B cell (primary cell): ENCODE measurements around the gene HS3ST3B1. TPM values are rescaled to one million over a fixed set of nuclear protein-coding genes. Genes with fewer than 3 reads are reported as not detected.

ENCODE experiments used
- ATAC-seq: fragments of 200-7000 bp; cut with Tn5 transposase; one replicate; pipeline ENCODE4 v1.10.0; 2021; ENCODE audit warnings: low read depth, mild to moderate bottlenecking, moderate number of reproducible peaks, moderate library complexity
- CTCF ChIA-PET: fragments of 350-600 bp; sonication (Branson Sonifier 250); formaldehyde crosslinking; loops from one replicate; lab custom pipeline; 2021; ENCODE audit warnings: antibody characterized with exemption, inconsistent platforms; lab: Charles Lee
- POLR2A ChIA-PET: fragments of 350-600 bp; sonication (Branson Sonifier 250); formaldehyde crosslinking; loops from one replicate; lab custom pipeline; 2021; ENCODE audit warnings: antibody characterized with exemption; lab: Charles Lee
- DNase-seq: peaks from one replicate; pipeline ENCODE4 v3.0.0; 2013
- H2AFZ ChIP-seq: 2 replicates; pipeline ENCODE4 v1.6.1; 2012; ENCODE audit warnings: mild to moderate bottlenecking, low read depth, low read length; ENCODE audit not compliant: insufficient read depth, poor library complexity, severe bottlenecking
- H3K27ac ChIP-seq, 2 donors: 1 replicate in 1 of 2; 2 replicates in 1 of 2; pipeline ENCODE4 v1.5.1; 2012 to 2013; ENCODE audit warnings: low read length in 2 of 2, mild to moderate bottlenecking in 2 of 2, moderate library complexity in 1 of 2
- H3K27me3 ChIP-seq, 4 experiments: fragments of 200-600 bp in 1 of 4; sonication (generic) in 1 of 4; replicated peaks in 1 of 4; 1 replicate in 2 of 4; 2 replicates in 2 of 4; pipeline versions ENCODE4 v1.6.1 to v1.7.0; 2013 to 2016; ENCODE audit warnings: low read length in 3 of 4, mild to moderate bottlenecking in 2 of 4, mixed read lengths in 1 of 4, moderate library complexity in 1 of 4; ENCODE audit not compliant: insufficient read depth in 4 of 4, control insufficient read depth in 3 of 4; ENCODE audit errors: control extremely low read depth in 1 of 4
- H3K36me3 ChIP-seq, 2 experiments: replicated peaks in 1 of 2; 1 replicate in 1 of 2; 2 replicates in 1 of 2; pipeline versions ENCODE4 v1.6.1 to v1.7.1; 2013; ENCODE audit warnings: low read length in 1 of 2; ENCODE audit not compliant: insufficient read depth in 2 of 2, control insufficient read depth in 1 of 2; ENCODE audit errors: control extremely low read depth in 1 of 2, extremely low read depth in 1 of 2
- H3K4me1 ChIP-seq, 2 donors: fragments of 200-600 bp in 1 of 2; sonication (generic) in 1 of 2; 1 replicate in 1 of 2; 2 replicates in 1 of 2; pipeline versions ENCODE4 v1.5.1 to v1.6.1; 2013 to 2017; ENCODE audit warnings: low read length in 2 of 2; ENCODE audit not compliant: control insufficient read depth in 2 of 2, insufficient read depth in 2 of 2
- H3K4me2 ChIP-seq: replicated peaks from 2 replicates; pipeline ENCODE3; 2012; ENCODE audit warnings: mild to moderate bottlenecking, low read depth, low read length; ENCODE audit not compliant: poor library complexity, severe bottlenecking
- H3K4me3 ChIP-seq, 5 experiments: fragments of 200-600 bp in 1 of 5; sonication (generic) in 1 of 5; 1 replicate in 3 of 5; 2 replicates in 2 of 5; pipeline versions ENCODE4 v1.5.1 to v1.7.0; 2011 to 2016; ENCODE audit warnings: low read length in 4 of 5, mild to moderate bottlenecking in 4 of 5, low read depth in 2 of 5, control low read depth in 1 of 5, moderate library complexity in 1 of 5; ENCODE audit not compliant: insufficient read depth in 1 of 5; ENCODE audit errors: control extremely low read depth in 1 of 5, extremely low read depth in 1 of 5
- H3K79me2 ChIP-seq: fragments of 200-600 bp; sonication (generic); one replicate; pipeline ENCODE4 v1.6.0; 2016; ENCODE audit warnings: low read length; ENCODE audit not compliant: control insufficient read depth, insufficient read depth
- H3K9ac ChIP-seq: fragments of 200-600 bp; sonication (generic); 2 replicates; pipeline ENCODE4 v1.6.1; 2017; ENCODE audit warnings: mild to moderate bottlenecking, low read length, moderate library complexity
- H3K9me3 ChIP-seq, 3 donors: one replicate each; pipeline versions ENCODE4 v1.6.1 to v1.7.1; 2013; ENCODE audit warnings: low read length in 2 of 3; ENCODE audit not compliant: control insufficient read depth in 2 of 3, insufficient read depth in 1 of 3; ENCODE audit errors: control extremely low read depth in 1 of 3
- H4K20me1 ChIP-seq: 2 replicates; pipeline ENCODE4 v1.6.0; 2012; ENCODE audit warnings: mild to moderate bottlenecking, low read length; ENCODE audit not compliant: insufficient read depth, control insufficient read depth, poor library complexity, severe bottlenecking
- H3K27ac Mint-ChIP-seq: one replicate; pipeline ENCODE4 v1.8.0; 2021; ENCODE audit warnings: mixed read lengths
- H3K27me3 Mint-ChIP-seq: one replicate; pipeline ENCODE4 v1.8.0; 2021; ENCODE audit warnings: mixed read lengths
- H3K4me1 Mint-ChIP-seq: one replicate; pipeline ENCODE4 v1.8.0; 2021; ENCODE audit warnings: mixed read lengths
- H3K4me3 Mint-ChIP-seq: one replicate; pipeline ENCODE4 v1.8.0; 2021; ENCODE audit warnings: mixed read lengths
- H3K9me3 Mint-ChIP-seq: one replicate; pipeline ENCODE4 v1.8.0; 2022; ENCODE audit warnings: mixed read lengths; ENCODE audit not compliant: insufficient read depth
- EZH2 ChIP-seq: IDR thresholded peaks from 2 replicates; pipeline ENCODE4 v1.6.1; 2012; ENCODE audit warnings: borderline replicate concordance, low read depth, mild to moderate bottlenecking, moderate library complexity, low read length; ENCODE audit not compliant: insufficient read depth, poor library complexity, severe bottlenecking
- WGBS: methylation state at CpG from one replicate; pipeline ENCODE4 v1.1.5; 2013; ENCODE audit warnings: missing lambda C conversion rate; ENCODE audit not compliant: insufficient coverage; 5-methylcytosine and 5-hydroxymethylcytosine counted together
- intact Hi-C: fragments of 100-400 bp; cut with micrococcal nuclease; formaldehyde crosslinking; loops from one replicate; pipeline ENCODE4 v1.10.0; 2022
- polyA plus RNA-seq: library from polyadenylated mRNA; depleted of rRNA; stranded (reverse); fragments of >200 nt; gene quantifications from 2 replicates; pipeline ENCODE4 v1.2.3, GENCODE V29; 2012
- total RNA-seq, 2 donors: library from RNA; stranded (reverse); fragments of 120-200 nt in 1 of 2; gene quantifications; 1 replicate in 1 of 2; 2 replicates in 1 of 2; pipeline versions ENCODE4 v1.2.3 to v1.2.4, GENCODE V29; 2013 to 2022
- TF ChIP-seq, protein P1 (sequence below): fragments of 200-600 bp; IDR thresholded peaks from one replicate; pipeline ENCODE4 v1.8.0; 2022; ENCODE audit warnings: antibody characterized with exemption, mild to moderate bottlenecking

The HS3ST3B1 gene
- total and polyA plus RNA-seq, 2 donors (not counting 1 experiment from before 2014, with no cell fraction given) = 0.75 to 8.4 TPM

DNA sequence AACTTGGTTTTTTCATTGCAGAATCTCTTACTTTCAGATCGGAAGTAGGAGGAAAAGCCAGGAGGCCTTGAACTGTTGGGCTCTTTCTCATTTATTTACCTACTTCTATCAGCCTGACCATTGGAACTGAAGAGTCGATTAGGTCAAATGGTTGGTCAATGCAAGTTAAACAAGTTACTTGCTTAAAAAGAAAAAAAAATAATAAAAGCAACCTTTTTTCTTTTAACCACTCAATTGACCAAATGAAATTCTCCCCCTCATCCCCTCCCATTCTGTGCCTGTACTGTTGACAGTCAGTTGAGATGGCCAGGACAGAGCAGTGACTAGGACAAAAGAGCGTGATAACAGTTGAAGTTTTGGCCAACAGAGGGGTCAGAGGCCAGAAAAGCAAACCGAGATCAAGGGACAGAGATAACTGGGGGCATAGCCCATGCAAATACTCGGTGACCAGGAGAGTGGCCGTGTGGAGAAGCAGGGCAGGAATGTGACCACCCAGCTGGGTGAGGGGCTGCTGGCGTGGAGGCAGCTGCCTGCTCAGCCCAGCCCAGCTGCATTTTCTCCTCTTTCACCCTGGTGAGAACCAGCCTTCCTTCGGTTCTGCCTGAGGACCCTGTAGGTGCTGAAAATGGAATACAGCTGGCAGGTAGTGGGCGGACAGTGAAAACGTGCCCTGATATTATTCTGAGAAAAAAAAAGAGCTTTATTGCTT, 72.2 kb downstream of the HS3ST3B1 start:
- POLR2A ChIA-PET = no interaction called here
- WGBS = 86% methylated on average over 7 of the region's 10 CpGs

More for the DNA sequence above, 72.2 kb downstream of the HS3ST3B1 start:
- Histone ChIP-seq H3K27me3 (peaks cover 0 to 7% (median 5%) of the 10 kb centered on the region in 4 experiments), H2AFZ (no peak overlapping the region), H4K20me1 (no peaks in the 10 kb centered on the region), H3K4me2 (no peak overlapping the region), H3K36me3 (no peaks in the 10 kb centered on the region), H3K9ac (no peak overlapping the region), H3K27ac (no peak overlapping the region), H3K4me3 (no peak overlapping the region), H3K9me3 (peaks cover 0 to 1% (median 0%) of the 10 kb centered on the region in 3 donors), H3K4me1 (no peaks in the 10 kb centered on the region), H3K79me2 (no peaks in the 10 kb centered on the region)
- Mint-ChIP-seq H3K27me3 (peaks cover 17% of the 10 kb centered on the region), H3K4me1 (no peaks in the 10 kb centered on the region), H3K9me3 (peaks cover under 1% of the 10 kb centered on the region), H3K27ac (no peak overlapping the region), H3K4me3 (no peak overlapping the region)
- CTCF ChIA-PET = no interaction called here
- TF ChIP-seq, protein P1, sequence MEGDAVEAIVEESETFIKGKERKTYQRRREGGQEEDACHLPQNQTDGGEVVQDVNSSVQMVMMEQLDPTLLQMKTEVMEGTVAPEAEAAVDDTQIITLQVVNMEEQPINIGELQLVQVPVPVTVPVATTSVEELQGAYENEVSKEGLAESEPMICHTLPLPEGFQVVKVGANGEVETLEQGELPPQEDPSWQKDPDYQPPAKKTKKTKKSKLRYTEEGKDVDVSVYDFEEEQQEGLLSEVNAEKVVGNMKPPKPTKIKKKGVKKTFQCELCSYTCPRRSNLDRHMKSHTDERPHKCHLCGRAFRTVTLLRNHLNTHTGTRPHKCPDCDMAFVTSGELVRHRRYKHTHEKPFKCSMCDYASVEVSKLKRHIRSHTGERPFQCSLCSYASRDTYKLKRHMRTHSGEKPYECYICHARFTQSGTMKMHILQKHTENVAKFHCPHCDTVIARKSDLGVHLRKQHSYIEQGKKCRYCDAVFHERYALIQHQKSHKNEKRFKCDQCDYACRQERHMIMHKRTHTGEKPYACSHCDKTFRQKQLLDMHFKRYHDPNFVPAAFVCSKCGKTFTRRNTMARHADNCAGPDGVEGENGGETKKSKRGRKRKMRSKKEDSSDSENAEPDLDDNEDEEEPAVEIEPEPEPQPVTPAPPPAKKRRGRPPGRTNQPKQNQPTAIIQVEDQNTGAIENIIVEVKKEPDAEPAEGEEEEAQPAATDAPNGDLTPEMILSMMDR = no peak
- TF ChIP-seq EZH2 = no peak
- DNase-seq (no peak), ATAC-seq (no peak)
- intact Hi-C loops = no loop called here
